Cortex of kidney (tissue), 1 donor: Measurements from ENCODE around the gene ZNF44.

Experiments used
- DNase-seq: peaks from one replicate; lab custom pipeline; 2025; lab: John Stamatoyannopoulos, UW

The ZNF44 gene

GRCh38 chr19:12261554-12261953 lies 33.1 kb downstream of the ZNF44 start:
- no peak for DNase-seq

GRCh38 chr19:12260861-12261260 lies 33.8 kb downstream of the ZNF44 start:
- no peak for DNase-seq

DNA sequence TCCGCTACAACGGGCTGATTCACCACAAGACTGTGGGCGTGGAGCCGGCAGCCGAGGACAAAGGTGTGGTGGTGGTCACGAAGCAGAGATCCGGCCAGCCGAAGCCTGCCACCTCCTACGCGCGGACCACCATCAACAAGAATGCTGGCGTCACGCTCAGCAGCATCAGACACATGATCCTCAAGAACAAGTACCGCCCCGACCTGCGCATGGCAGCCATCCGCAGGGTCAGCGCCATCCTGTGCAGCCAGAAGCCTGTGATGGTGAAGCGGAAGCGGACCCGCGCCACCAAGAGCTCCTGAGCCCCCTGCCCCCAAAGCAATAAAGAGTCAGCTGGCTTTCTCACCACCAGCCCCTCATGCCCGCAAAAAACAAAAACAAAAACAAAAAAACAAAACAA lies 34.4 kb downstream of the ZNF44 start:
- DNase-seq, result no peak

DNA sequence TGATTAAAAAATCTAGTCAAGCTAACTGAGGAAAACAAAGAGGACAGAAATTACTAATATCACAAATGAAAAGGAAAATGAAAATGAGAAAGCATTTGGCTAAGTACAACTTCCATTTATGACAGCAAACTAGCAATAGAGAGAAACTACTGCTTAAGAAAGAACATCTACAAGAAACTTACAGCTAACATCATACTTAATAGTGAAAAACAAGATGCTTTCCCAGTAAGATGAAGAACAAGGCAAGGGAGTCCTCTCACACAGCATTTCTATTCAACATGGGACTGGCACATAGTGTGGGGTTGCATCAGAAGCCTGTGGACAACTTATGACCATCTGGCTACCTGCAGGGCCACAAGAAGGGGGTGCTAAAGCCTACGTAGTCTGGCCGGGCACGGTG lies 39.3 kb downstream of the ZNF44 start:
- DNase-seq, result no peak

- no peak for DNase-seq
Observed at GRCh38 chr19:12247644-12248222, 47.0 kb downstream of the ZNF44 start.

DNA sequence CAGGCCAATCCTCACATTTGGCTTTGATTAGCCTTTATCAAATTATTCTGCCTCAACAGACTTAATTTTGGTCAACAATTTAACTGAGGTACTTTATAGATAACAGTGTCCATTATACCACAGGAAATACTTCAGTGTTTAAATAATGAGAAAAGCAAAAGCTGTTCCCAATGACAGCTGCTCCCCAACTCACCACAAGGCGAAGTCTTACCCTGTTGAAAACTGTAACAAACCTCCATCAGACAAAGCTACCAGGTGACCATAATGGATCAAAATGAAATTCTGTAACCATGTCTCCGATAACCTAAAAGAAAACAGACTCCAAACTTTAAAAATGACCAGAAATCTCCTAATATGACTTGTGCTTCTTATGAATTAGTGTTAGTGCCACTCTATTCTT lies 50.3 kb downstream of the ZNF44 start:
- no peak for DNase-seq

DNA sequence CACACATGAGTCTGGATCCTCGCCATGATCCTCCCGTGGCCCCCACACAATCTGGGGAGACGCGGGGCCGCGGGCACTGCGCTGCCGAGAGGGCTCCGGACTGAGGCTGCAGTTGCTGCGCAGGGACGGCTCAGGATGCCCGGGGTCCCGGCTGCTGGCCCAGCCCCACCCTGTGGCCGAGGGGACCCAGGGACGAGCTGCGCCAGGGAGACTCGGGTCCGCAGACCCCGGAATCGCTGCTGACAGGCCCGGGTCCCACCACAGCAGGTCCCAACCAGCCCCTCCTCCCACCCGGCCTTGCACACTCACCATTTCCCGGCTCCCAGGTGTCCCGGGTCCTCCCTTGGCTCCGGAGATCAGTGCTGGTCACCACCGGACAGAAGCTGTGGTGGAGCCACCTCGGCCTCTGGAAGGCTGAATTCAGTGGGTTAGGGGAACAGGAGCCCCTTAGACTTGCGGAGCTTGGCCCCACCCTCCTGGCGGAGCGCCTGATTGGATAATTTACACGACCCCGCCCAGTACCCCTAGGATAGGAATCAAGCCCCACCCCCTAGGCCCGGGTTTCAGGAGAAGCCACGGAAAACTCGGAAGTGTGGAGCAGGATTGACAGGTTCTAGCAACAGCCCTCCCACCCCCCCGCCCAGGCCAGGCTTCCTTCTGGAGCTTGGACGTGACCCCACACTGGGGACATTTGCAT lies 57.4 kb downstream of the ZNF44 start:
- DNase-seq, result no peak

DNA sequence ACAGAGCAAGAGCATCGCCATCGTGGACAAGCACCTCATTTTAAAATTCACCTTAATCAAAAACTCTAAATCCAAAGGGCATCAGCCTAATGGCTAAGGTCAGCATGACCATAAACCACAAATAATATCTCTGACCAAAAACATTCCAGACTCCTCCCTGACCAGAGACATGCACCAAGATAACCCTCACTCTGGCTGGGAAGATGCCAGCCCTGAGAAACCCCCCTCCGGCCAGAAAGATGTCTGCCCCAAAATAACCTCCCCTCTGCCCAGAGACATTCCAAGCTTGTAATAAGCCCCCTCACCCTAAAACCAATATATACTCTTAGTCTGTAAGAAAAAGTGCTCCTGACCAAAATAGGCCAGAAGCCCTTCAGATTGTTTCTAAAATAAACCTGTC lies 61.7 kb downstream of the ZNF44 start:
- no peak for DNase-seq

- no peak for DNase-seq
Observed at GRCh38 chr19:12230751-12231733, 63.6 kb downstream of the ZNF44 start.

DNA sequence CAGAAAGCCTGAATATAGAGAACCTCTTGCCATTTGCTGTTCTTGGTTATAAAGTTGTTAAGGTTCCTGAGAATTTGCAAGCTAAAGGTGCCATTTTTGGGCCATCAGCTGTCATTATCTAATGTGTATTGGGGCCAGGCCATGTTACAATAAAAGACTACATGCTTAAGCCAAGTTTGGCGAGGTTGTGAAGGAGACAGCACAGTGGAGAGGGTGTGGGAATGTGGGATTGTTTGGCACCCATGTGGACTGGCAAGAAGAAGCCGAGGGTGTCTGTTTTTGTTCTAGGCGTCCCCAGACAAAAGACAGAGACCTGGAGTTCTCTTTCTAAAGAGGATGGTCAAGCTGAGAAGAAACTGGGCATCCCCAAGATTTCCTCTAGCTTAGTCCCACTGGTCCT lies 64.7 kb downstream of the ZNF44 start:
- DNase-seq, result no peak

GRCh38 chr19:12224676-12225075 lies 70.0 kb downstream of the ZNF44 start:
- no peak for DNase-seq

GRCh38 chr19:12222980-12223630 lies 71.6 kb downstream of the ZNF44 start:
- DNase-seq, result no peak
